ENCODE measurements around the gene LSMEM2.
A peak's percentile ranks its signal among the peaks of the same experiment; 100 is the strongest.
"Not testable (repeated sequence)": the region's sequence is repeated elsewhere in the genome, so short reads cannot be mapped to it uniquely, and the experiment has no call there.

The LSMEM2 gene

GRCh38 chr3:50237754-50238548, 40.9 kb upstream of the LSMEM2 start:
- peaks cover 42% of the 10 kb centered on the region for H3K4me1 ChIP-seq (ENCODE audit: control insufficient read depth, insufficient read depth, low read length, unreplicated experiment)
- no peaks in the 10 kb centered on the region for H3K27me3 ChIP-seq (ENCODE audit: insufficient read depth, low read length)
- peak overlapping the region; percentile 72 for H3K27ac ChIP-seq (ENCODE audit: low read depth, low read length)
- peak overlapping the region; percentile 91 for H3K4me3 ChIP-seq (ENCODE audit: low read depth, low read length)
- no peaks in the 10 kb centered on the region for H3K36me3 ChIP-seq (ENCODE audit: insufficient read depth, low read length)
- H3K79me2 ChIP-seq (ENCODE audit: control insufficient read depth, insufficient read depth, low read length, unreplicated experiment) = peaks cover 69% of the 10 kb centered on the region
- H2AFZ ChIP-seq (ENCODE audit: low read length, unreplicated experiment) = no peak overlapping the region

GRCh38 chr3:50238549-50239026, 40.3 kb upstream of the LSMEM2 start:
- Histone ChIP-seq H3K36me3 (ENCODE audit: insufficient read depth, low read length) (peaks cover 3% of the 10 kb centered on the region; the same call in 1 of the 2 replicates), H3K4me3 (ENCODE audit: low read depth, low read length) (peak overlapping the region; percentile 91), H3K79me2 (ENCODE audit: control insufficient read depth, insufficient read depth, low read length, unreplicated experiment) (peaks cover 75% of the 10 kb centered on the region), H3K27ac (ENCODE audit: low read depth, low read length) (peak overlapping the region; percentile 72), H3K4me1 (ENCODE audit: control insufficient read depth, insufficient read depth, low read length, unreplicated experiment) (peaks cover 48% of the 10 kb centered on the region), H2AFZ (ENCODE audit: low read length, unreplicated experiment) (no peak overlapping the region), H3K27me3 (ENCODE audit: insufficient read depth, low read length) (no peaks in the 10 kb centered on the region)

- peaks cover 84% of the 10 kb centered on the region for H3K79me2 ChIP-seq (ENCODE audit: control insufficient read depth, insufficient read depth, low read length, unreplicated experiment)
- H3K4me3 ChIP-seq (ENCODE audit: low read depth, low read length) = no peak overlapping the region
Measured at GRCh38 chr3:50239649-50240048, 39.2 kb upstream of the LSMEM2 start.

GRCh38 chr3:50241163-50241562, 37.7 kb upstream of the LSMEM2 start:
- Histone ChIP-seq H3K27me3 (ENCODE audit: insufficient read depth, low read length) (no peaks in the 10 kb centered on the region), H3K4me3 (ENCODE audit: low read depth, low read length) (no peak overlapping the region), H3K79me2 (ENCODE audit: control insufficient read depth, insufficient read depth, low read length, unreplicated experiment) (peaks cover 91% of the 10 kb centered on the region), H3K36me3 (ENCODE audit: insufficient read depth, low read length) (peaks cover 3% of the 10 kb centered on the region; the same call in 1 of the 2 replicates), H3K27ac (ENCODE audit: low read depth, low read length) (no peak overlapping the region), H3K4me1 (ENCODE audit: control insufficient read depth, insufficient read depth, low read length, unreplicated experiment) (peaks cover 67% of the 10 kb centered on the region), H2AFZ (ENCODE audit: low read length, unreplicated experiment) (no peak overlapping the region)

More at GRCh38 chr3:50239649-50240048, 39.2 kb upstream of the LSMEM2 start:
- H3K27me3 ChIP-seq (ENCODE audit: insufficient read depth, low read length) = no peaks in the 10 kb centered on the region
- peaks cover 56% of the 10 kb centered on the region for H3K4me1 ChIP-seq (ENCODE audit: control insufficient read depth, insufficient read depth, low read length, unreplicated experiment)
- no peak overlapping the region for H2AFZ ChIP-seq (ENCODE audit: low read length, unreplicated experiment)
- no peak overlapping the region for H3K27ac ChIP-seq (ENCODE audit: low read depth, low read length)
- H3K36me3 ChIP-seq (ENCODE audit: insufficient read depth, low read length) = peaks cover 3% of the 10 kb centered on the region; the same call in 1 of the 2 replicates

- no peak overlapping the region for H3K4me3 ChIP-seq (ENCODE audit: low read depth, low read length)
- H3K27ac ChIP-seq (ENCODE audit: low read depth, low read length) = peak overlapping the region; percentile 14; the same call in 1 of the 2 replicates
- H3K79me2 ChIP-seq (ENCODE audit: control insufficient read depth, insufficient read depth, low read length, unreplicated experiment) = peaks cover 90% of the 10 kb centered on the region
- peaks cover 3% of the 10 kb centered on the region; the same call in 1 of the 2 replicates for H3K36me3 ChIP-seq (ENCODE audit: insufficient read depth, low read length)
- no peaks in the 10 kb centered on the region for H3K27me3 ChIP-seq (ENCODE audit: insufficient read depth, low read length)
- peaks cover 73% of the 10 kb centered on the region for H3K4me1 ChIP-seq (ENCODE audit: control insufficient read depth, insufficient read depth, low read length, unreplicated experiment)
- H2AFZ ChIP-seq (ENCODE audit: low read length, unreplicated experiment) = no peak overlapping the region
Measured at GRCh38 chr3:50241713-50242380, 37.0 kb upstream of the LSMEM2 start.

- Histone ChIP-seq H3K27me3 (ENCODE audit: insufficient read depth, low read length) (no peaks in the 10 kb centered on the region), H2AFZ (ENCODE audit: low read length, unreplicated experiment) (no peak overlapping the region), H3K4me3 (ENCODE audit: low read depth, low read length) (no peak overlapping the region), H3K4me1 (ENCODE audit: control insufficient read depth, insufficient read depth, low read length, unreplicated experiment) (peaks cover 79% of the 10 kb centered on the region), H3K36me3 (ENCODE audit: insufficient read depth, low read length) (peaks cover 3% of the 10 kb centered on the region; the same call in 1 of the 2 replicates), H3K79me2 (ENCODE audit: control insufficient read depth, insufficient read depth, low read length, unreplicated experiment) (peaks cover 90% of the 10 kb centered on the region), H3K27ac (ENCODE audit: low read depth, low read length) (peak overlapping the region; percentile 79)
Measured at GRCh38 chr3:50242381-50242770, 36.5 kb upstream of the LSMEM2 start.

GRCh38 chr3:50242851-50243542, 35.9 kb upstream of the LSMEM2 start:
- Histone ChIP-seq H2AFZ (ENCODE audit: low read length, unreplicated experiment) (no peak overlapping the region), H3K36me3 (ENCODE audit: insufficient read depth, low read length) (peaks cover 3% of the 10 kb centered on the region; the same call in 1 of the 2 replicates), H3K4me3 (ENCODE audit: low read depth, low read length) (peak overlapping the region; percentile 13; the same call in 1 of the 2 replicates), H3K79me2 (ENCODE audit: control insufficient read depth, insufficient read depth, low read length, unreplicated experiment) (peaks cover 90% of the 10 kb centered on the region), H3K27ac (ENCODE audit: low read depth, low read length) (peak overlapping the region; percentile 79), H3K4me1 (ENCODE audit: control insufficient read depth, insufficient read depth, low read length, unreplicated experiment) (peaks cover 85% of the 10 kb centered on the region), H3K27me3 (ENCODE audit: insufficient read depth, low read length) (no peaks in the 10 kb centered on the region)

GRCh38 chr3:50243543-50243895, 35.4 kb upstream of the LSMEM2 start:
- Histone ChIP-seq H2AFZ (ENCODE audit: low read length, unreplicated experiment) (no peak overlapping the region), H3K4me1 (ENCODE audit: control insufficient read depth, insufficient read depth, low read length, unreplicated experiment) (peaks cover 85% of the 10 kb centered on the region), H3K4me3 (ENCODE audit: low read depth, low read length) (no peak overlapping the region), H3K27ac (ENCODE audit: low read depth, low read length) (peak overlapping the region; percentile 79), H3K27me3 (ENCODE audit: insufficient read depth, low read length) (no peaks in the 10 kb centered on the region), H3K36me3 (ENCODE audit: insufficient read depth, low read length) (peaks cover 3% of the 10 kb centered on the region; the same call in 1 of the 2 replicates), H3K79me2 (ENCODE audit: control insufficient read depth, insufficient read depth, low read length, unreplicated experiment) (peaks cover 90% of the 10 kb centered on the region)

GRCh38 chr3:50244813-50245212, 34.1 kb upstream of the LSMEM2 start:
- Histone ChIP-seq H3K79me2 (ENCODE audit: control insufficient read depth, insufficient read depth, low read length, unreplicated experiment) (peaks cover 90% of the 10 kb centered on the region), H3K4me1 (ENCODE audit: control insufficient read depth, insufficient read depth, low read length, unreplicated experiment) (peaks cover 85% of the 10 kb centered on the region), H3K27ac (ENCODE audit: low read depth, low read length) (peak overlapping the region; percentile 82; the same call in 1 of the 2 replicates)

GRCh38 chr3:50245251-50245745, 33.6 kb upstream of the LSMEM2 start:
- Histone ChIP-seq H3K4me3 (ENCODE audit: low read depth, low read length) (no peak overlapping the region), H3K27ac (ENCODE audit: low read depth, low read length) (peak overlapping the region; percentile 82), H3K4me1 (ENCODE audit: control insufficient read depth, insufficient read depth, low read length, unreplicated experiment) (peaks cover 86% of the 10 kb centered on the region), H3K36me3 (ENCODE audit: insufficient read depth, low read length) (peaks cover 3% of the 10 kb centered on the region; the same call in 1 of the 2 replicates), H3K79me2 (ENCODE audit: control insufficient read depth, insufficient read depth, low read length, unreplicated experiment) (peaks cover 90% of the 10 kb centered on the region), H2AFZ (ENCODE audit: low read length, unreplicated experiment) (no peak overlapping the region), H3K27me3 (ENCODE audit: insufficient read depth, low read length) (no peaks in the 10 kb centered on the region)

More at GRCh38 chr3:50244813-50245212, 34.1 kb upstream of the LSMEM2 start:
- H3K27me3 ChIP-seq (ENCODE audit: insufficient read depth, low read length); H2AFZ ChIP-seq (ENCODE audit: low read length, unreplicated experiment); H3K4me3 ChIP-seq (ENCODE audit: low read depth, low read length); H3K36me3 ChIP-seq (ENCODE audit: insufficient read depth, low read length): not testable (repeated sequence)

Data from ACC112 (cell line).